K562 (cell line): ENCODE data around the gene NEU3. TPM values are rescaled to one million over a fixed set of nuclear protein-coding genes. Genes with fewer than 3 reads are reported as not detected.

ENCODE experiments used
- CAMTA2 ChIP-seq: fragments of 250-450 bp; sonication (Bioruptor Pico); conservative IDR thresholded peaks from 2 replicates; pipeline ENCODE4 v1.5.1; 2022
- CC2D1A ChIP-seq: fragments of 450-650 bp; IDR thresholded peaks from 2 replicates; pipeline ENCODE4 v1.6.1; 2017; ENCODE audit warnings: mild to moderate bottlenecking
- CXXC5 ChIP-seq: fragments of 250-450 bp; sonication (Bioruptor Pico); IDR thresholded peaks from 2 replicates; pipeline ENCODE4 v1.8.0; 2022; ENCODE audit warnings: inconsistent platforms, mild to moderate bottlenecking, moderate library complexity
- DNMT1 ChIP-seq: fragments of 450-650 bp; IDR thresholded peaks from 2 replicates; pipeline ENCODE4 v1.6.1; 2016; ENCODE audit warnings: antibody characterized with exemption, mild to moderate bottlenecking
- ESRRA ChIP-seq: fragments of 450-650 bp; IDR thresholded peaks from 2 replicates; pipeline ENCODE4 v1.6.1; 2014; ENCODE audit warnings: low read depth, mild to moderate bottlenecking, moderate library complexity, borderline replicate concordance
- GABPB1 ChIP-seq: sonication (generic); formaldehyde crosslinking; IDR thresholded peaks from 2 replicates; pipeline ENCODE4 v1.8.0; 2022; ENCODE audit warnings: mild to moderate bottlenecking, missing genetic modification reagents
- JUN ChIP-seq, 2 experiments: sonication (generic) in 1 of 2; formaldehyde crosslinking in 1 of 2; IDR thresholded peaks; 2 replicates each; pipeline versions ENCODE4 v1.6.1 to v1.8.0; 2012 to 2022; ENCODE audit warnings: borderline replicate concordance in 2 of 2, mild to moderate bottlenecking in 2 of 2, improper control_type of control experiment in 1 of 2, low read depth in 1 of 2, low read length in 1 of 2, missing genetic modification reagents in 1 of 2
- KLF13 ChIP-seq: fragments of 450-650 bp; IDR thresholded peaks from 2 replicates; pipeline ENCODE4 v1.6.1; 2016; ENCODE audit warnings: missing genetic modification characterization, low read depth, mild to moderate bottlenecking, missing compliant biosample characterization, moderate library complexity, borderline replicate concordance
- RUNX1 ChIP-seq: sonication (generic); IDR thresholded peaks from 2 replicates; pipeline ENCODE4 v1.6.1; 2016; ENCODE audit warnings: antibody characterized with exemption, low read depth
- SMC3 ChIP-seq: conservative IDR thresholded peaks from 2 replicates; pipeline ENCODE4 v1.6.1; 2011; ENCODE audit warnings: low read depth, low read length, improper control_type of control experiment; ENCODE audit not compliant: insufficient read depth
- TCF7 ChIP-seq: sonication (generic); IDR thresholded peaks from 2 replicates; pipeline ENCODE4 v1.6.1; 2016; ENCODE audit warnings: antibody characterized with exemption, borderline replicate concordance
- ZNF134 ChIP-seq: fragments of 250-450 bp; sonication (Bioruptor Pico); conservative IDR thresholded peaks from 2 replicates; pipeline ENCODE4 v1.4.0; 2020
- ZNF212 ChIP-seq: fragments of 450-650 bp; formaldehyde crosslinking; IDR thresholded peaks from 2 replicates; pipeline ENCODE4 v1.4.0; 2020; ENCODE audit warnings: mild to moderate bottlenecking
- ZNF384 ChIP-seq: IDR thresholded peaks from 2 replicates; pipeline ENCODE4 v1.6.1; 2012; ENCODE audit warnings: low read depth, low read length, improper control_type of control experiment
- ZNF76 ChIP-seq: fragments of 250-450 bp; sonication (Bioruptor Pico); IDR thresholded peaks from 2 replicates; pipeline ENCODE4 v1.4.0; 2020; ENCODE audit warnings: mild to moderate bottlenecking, moderate library complexity, borderline replicate concordance
- polyA plus RNA-seq, 8 experiments: library from polyadenylated mRNA; depleted of rRNA in 4 of 8; stranded (reverse) in 5 of 8; unstranded in 3 of 8; fragments of >200 nt; fragmentation: Nextera tagmentation in 2 of 8; fragmentation: Illumina TruSeq in 1 of 8; extraction: Ambion mirVana in 2 of 8; extraction: Trizol in 1 of 8; gene quantifications; 2 replicates each; pipeline versions ENCODE4 v1.2.1 to v1.2.3, GENCODE V29; 2011 to 2014; ENCODE audit warnings: inconsistent platforms in 1 of 8, missing spikeins in 1 of 8
- total RNA-seq, 7 experiments: library from RNA; depleted of rRNA in 6 of 7; stranded (reverse); fragments of >200 nt in 6 of 7; fragmentation: Illumina TruSeq in 2 of 7; extraction: Trizol in 2 of 7; gene quantifications; 2 replicates each; pipeline versions ENCODE4 v1.2.1 to v1.2.3, GENCODE V29; 2011 to 2021; ENCODE audit warnings: low replicate concordance in 1 of 7
- TF ChIP-seq, protein P1 (sequence below), 2 experiments: fragments of 200-800 bp in 1 of 2; sonication (Bioruptor generic) in 1 of 2; sonication (generic) in 1 of 2; formaldehyde crosslinking in 1 of 2; IDR thresholded peaks in 1 of 2; conservative IDR thresholded peaks in 1 of 2; 2 replicates each; pipeline versions ENCODE4 v1.5.0 to v1.6.1; 2016 to 2020; ENCODE audit warnings: missing compliant biosample characterization in 1 of 2, missing genetic modification characterization in 1 of 2, missing genetic modification reagents in 1 of 2
- TF ChIP-seq, protein P2 (sequence below): fragments of 450-650 bp; formaldehyde crosslinking; IDR thresholded peaks from 2 replicates; pipeline ENCODE4 v1.4.0; 2020; ENCODE audit warnings: mild to moderate bottlenecking, moderate library complexity
- TF ChIP-seq, protein P3 (sequence below), 3 experiments: IDR thresholded peaks in 2 of 3; conservative IDR thresholded peaks in 1 of 3; 2 replicates each; pipeline ENCODE4 v1.5.1; 2011 to 2012; ENCODE audit warnings: low read length in 3 of 3, mild to moderate bottlenecking in 3 of 3, control low read depth in 2 of 3, improper control_type of control experiment in 1 of 3, inconsistent platforms in 1 of 3, low read depth in 1 of 3, mixed read lengths in 1 of 3, moderate library complexity in 1 of 3; ENCODE audit not compliant: insufficient read depth in 2 of 3
- TF ChIP-seq, protein P4 (sequence below): sonication (generic); formaldehyde crosslinking; IDR thresholded peaks from 2 replicates; pipeline ENCODE4 v1.8.0; 2022; ENCODE audit warnings: mild to moderate bottlenecking, missing genetic modification reagents
- TF ChIP-seq, protein P5 (sequence below): sonication (generic); formaldehyde crosslinking; IDR thresholded peaks from 2 replicates; pipeline ENCODE4 v1.9.0; 2022; ENCODE audit warnings: mild to moderate bottlenecking, missing genetic modification reagents

Gene NEU3
- total and polyA plus RNA-seq, 9 of the 15 experiments (the other 6 are each of a cell fraction or from before 2014, with no cell fraction given): 6.2 to 41.3 (median 31.1) TPM

DNA sequence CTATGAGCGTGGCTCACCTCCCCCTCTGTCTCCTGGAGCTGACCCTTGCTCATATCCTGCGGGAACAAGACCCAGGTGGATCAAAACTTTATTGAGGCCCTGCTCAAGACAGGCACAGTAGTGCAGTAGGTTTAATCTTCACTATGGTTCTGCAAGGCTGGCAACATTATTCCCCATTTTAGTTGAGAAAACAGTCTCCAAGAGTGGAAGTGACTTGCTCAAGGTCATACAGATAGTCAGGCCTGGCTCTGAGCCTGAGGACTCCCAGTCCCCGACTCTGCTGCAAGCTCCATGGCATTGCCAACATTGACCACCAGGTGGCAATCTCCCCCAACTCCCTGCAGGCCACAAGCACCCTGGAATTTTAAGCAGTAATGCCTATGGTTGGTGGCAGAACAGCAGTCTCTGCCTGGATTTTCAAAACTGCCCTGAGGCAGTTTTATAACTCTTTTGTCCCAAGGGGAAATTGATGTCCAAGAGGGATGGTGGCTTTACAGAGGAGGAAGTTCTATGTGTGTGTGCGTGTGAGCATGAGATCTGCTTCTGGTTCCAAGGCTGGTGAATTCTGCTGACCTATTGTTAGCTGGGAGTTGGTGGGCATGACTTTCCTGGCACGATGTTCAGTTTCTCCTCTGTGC is 34.1 kb downstream of the NEU3 start (continued):
- no peak for TF ChIP-seq KLF13 (tag)
- TF ChIP-seq JUN (IDR thresholded peaks at IDR 0.05; ENCODE audit: borderline replicate concordance, low read depth, low read length): 0 out of 2 replicates have a peak, but pooled peaks have one; percentile 40
- TF ChIP-seq JUN (CRISPR knock-in tag; IDR thresholded peaks at IDR 0.05; ENCODE audit: borderline replicate concordance): no peak
- TF ChIP-seq, protein P1, sequence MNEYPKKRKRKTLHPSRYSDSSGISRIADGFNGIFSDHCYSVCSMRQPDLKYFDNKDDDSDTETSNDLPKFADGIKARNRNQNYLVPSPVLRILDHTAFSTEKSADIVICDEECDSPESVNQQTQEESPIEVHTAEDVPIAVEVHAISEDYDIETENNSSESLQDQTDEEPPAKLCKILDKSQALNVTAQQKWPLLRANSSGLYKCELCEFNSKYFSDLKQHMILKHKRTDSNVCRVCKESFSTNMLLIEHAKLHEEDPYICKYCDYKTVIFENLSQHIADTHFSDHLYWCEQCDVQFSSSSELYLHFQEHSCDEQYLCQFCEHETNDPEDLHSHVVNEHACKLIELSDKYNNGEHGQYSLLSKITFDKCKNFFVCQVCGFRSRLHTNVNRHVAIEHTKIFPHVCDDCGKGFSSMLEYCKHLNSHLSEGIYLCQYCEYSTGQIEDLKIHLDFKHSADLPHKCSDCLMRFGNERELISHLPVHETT (CRISPR knock-in tag; conservative IDR thresholded peaks at IDR 0.05 in 1 of 2, IDR thresholded peaks at IDR 0.05 in 1 of 2): no peak
- TF ChIP-seq, protein P2, sequence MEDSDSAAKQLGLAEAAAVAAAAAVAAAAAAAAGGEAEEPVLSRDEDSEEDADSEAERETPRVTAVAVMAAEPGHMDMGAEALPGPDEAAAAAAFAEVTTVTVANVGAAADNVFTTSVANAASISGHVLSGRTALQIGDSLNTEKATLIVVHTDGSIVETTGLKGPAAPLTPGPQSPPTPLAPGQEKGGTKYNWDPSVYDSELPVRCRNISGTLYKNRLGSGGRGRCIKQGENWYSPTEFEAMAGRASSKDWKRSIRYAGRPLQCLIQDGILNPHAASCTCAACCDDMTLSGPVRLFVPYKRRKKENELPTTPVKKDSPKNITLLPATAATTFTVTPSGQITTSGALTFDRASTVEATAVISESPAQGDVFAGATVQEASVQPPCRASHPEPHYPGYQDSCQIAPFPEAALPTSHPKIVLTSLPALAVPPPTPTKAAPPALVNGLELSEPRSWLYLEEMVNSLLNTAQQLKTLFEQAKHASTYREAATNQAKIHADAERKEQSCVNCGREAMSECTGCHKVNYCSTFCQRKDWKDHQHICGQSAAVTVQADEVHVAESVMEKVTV (CRISPR knock-in tag): peak; percentile 98
- TF ChIP-seq DNMT1: no peak
- TF ChIP-seq ZNF384: peak; percentile 20; the same call in 1 of the 2 replicates
- TF ChIP-seq CAMTA2: no peak
- TF ChIP-seq GABPB1 (CRISPR knock-in tag): peak; percentile 41; the same call in 1 of the 2 replicates
- 0 out of 2 replicates have a peak, but pooled peaks have one; percentile 45 for TF ChIP-seq RUNX1
- 0 out of 2 replicates have a peak, but pooled peaks have one; percentile 23 for TF ChIP-seq ZNF212 (CRISPR knock-in tag)
- 0 out of 2 replicates have a peak, but pooled peaks have one; percentile 70 for TF ChIP-seq ZNF76
- peak; percentile 50; the same call in 1 of the 2 replicates for TF ChIP-seq CXXC5 (CRISPR knock-in tag)
- TF ChIP-seq, protein P3, sequence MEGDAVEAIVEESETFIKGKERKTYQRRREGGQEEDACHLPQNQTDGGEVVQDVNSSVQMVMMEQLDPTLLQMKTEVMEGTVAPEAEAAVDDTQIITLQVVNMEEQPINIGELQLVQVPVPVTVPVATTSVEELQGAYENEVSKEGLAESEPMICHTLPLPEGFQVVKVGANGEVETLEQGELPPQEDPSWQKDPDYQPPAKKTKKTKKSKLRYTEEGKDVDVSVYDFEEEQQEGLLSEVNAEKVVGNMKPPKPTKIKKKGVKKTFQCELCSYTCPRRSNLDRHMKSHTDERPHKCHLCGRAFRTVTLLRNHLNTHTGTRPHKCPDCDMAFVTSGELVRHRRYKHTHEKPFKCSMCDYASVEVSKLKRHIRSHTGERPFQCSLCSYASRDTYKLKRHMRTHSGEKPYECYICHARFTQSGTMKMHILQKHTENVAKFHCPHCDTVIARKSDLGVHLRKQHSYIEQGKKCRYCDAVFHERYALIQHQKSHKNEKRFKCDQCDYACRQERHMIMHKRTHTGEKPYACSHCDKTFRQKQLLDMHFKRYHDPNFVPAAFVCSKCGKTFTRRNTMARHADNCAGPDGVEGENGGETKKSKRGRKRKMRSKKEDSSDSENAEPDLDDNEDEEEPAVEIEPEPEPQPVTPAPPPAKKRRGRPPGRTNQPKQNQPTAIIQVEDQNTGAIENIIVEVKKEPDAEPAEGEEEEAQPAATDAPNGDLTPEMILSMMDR (IDR thresholded peaks at IDR 0.05 in 2 of 3, conservative IDR thresholded peaks at IDR 0.05 in 1 of 3; ENCODE audit: insufficient read depth in 2 of 3, low read depth in 1 of 3, low read length in 3 of 3): peak; percentile 97 to 99 (median 99)
- peak; percentile 94 for TF ChIP-seq ESRRA
- TF ChIP-seq TCF7: 0 out of 2 replicates have a peak, but pooled peaks have one; percentile 56
- TF ChIP-seq CC2D1A: peak; percentile 90
- TF ChIP-seq SMC3: peak; percentile 99
- TF ChIP-seq, protein P4, sequence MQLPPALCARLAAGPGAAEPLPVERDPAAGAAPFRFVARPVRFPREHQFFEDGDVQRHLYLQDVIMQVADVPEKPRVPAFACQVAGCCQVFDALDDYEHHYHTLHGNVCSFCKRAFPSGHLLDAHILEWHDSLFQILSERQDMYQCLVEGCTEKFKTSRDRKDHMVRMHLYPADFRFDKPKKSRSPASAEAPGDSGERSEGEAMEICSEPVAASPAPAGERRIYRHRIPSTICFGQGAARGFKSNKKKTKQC (CRISPR knock-in tag): peak; percentile 30; the same call in 1 of the 2 replicates
- TF ChIP-seq, protein P5, sequence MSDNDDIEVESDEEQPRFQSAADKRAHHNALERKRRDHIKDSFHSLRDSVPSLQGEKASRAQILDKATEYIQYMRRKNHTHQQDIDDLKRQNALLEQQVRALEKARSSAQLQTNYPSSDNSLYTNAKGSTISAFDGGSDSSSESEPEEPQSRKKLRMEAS (CRISPR knock-in tag): 0 out of 2 replicates have a peak, but pooled peaks have one; percentile 30
- TF ChIP-seq ZNF134: no peak
